IMR-90 (cell line): ENCODE results near the gene ITGB5. TPM values are rescaled to one million over a fixed set of nuclear protein-coding genes. Genes with fewer than 3 reads are reported as not detected.

Experiments used
- ATAC-seq: fragments of 200-7000 bp; cut with Tn5 transposase; 2 replicates; pipeline ENCODE4 v1.9.1; 2020; ENCODE audit warnings: low read depth, mild to moderate bottlenecking, moderate library complexity
- BruUV-seq: library from RNA; stranded (reverse); fragments of 400-500 nt; replicated peaks from 2 replicates; lab custom pipeline; 2021; lab: Mats Ljungman, UMichigan
- CTCF ChIA-PET: fragments of 300-600 bp; formaldehyde crosslinking; extraction: SDS; loops from one replicate; lab custom pipeline; 2021; ENCODE audit warnings: antibody characterized with exemption; lab: Yijun Ruan, JAX
- POLR2A ChIA-PET: fragments of 300-600 bp; sonication (Branson Sonifier 250); formaldehyde crosslinking; loops from one replicate; lab custom pipeline; 2022; ENCODE audit warnings: antibody characterized with exemption; ENCODE audit not compliant: unreplicated experiment; lab: Charles Lee
- DNase-seq: peaks from one replicate; pipeline ENCODE4 v3.0.0; 2013
- H2AFZ ChIP-seq: replicated peaks from 2 replicates; pipeline ENCODE3; 2013; ENCODE audit warnings: low read length, mild to moderate bottlenecking; ENCODE audit not compliant: poor library complexity
- H2AK5ac ChIP-seq: 2 replicates; pipeline ENCODE4 v1.6.1; 2013; ENCODE audit warnings: low read depth, low read length, inconsistent platforms
- H2AK9ac ChIP-seq: replicated peaks from 2 replicates; pipeline ENCODE3; 2013; ENCODE audit warnings: mild to moderate bottlenecking, low read depth, low read length, moderate library complexity; ENCODE audit not compliant: poor library complexity
- H2BK120ac ChIP-seq: 2 replicates; pipeline ENCODE4 v1.6.1; 2013; ENCODE audit warnings: low read depth, low read length, inconsistent platforms
- H2BK15ac ChIP-seq: 3 replicates; pipeline ENCODE4 v1.6.1; 2013; ENCODE audit warnings: low read depth, low read length, inconsistent platforms
- H2BK20ac ChIP-seq: 2 replicates; pipeline ENCODE4 v1.6.1; 2013; ENCODE audit warnings: low read depth, mild to moderate bottlenecking, inconsistent platforms, low read length, moderate library complexity
- H2BK5ac ChIP-seq: 2 replicates; pipeline ENCODE4 v1.6.1; 2013; ENCODE audit warnings: mild to moderate bottlenecking, low read depth, low read length, inconsistent platforms; ENCODE audit not compliant: poor library complexity, severe bottlenecking
- H3K14ac ChIP-seq: replicated peaks from 2 replicates; pipeline ENCODE4 v1.6.1; 2013; ENCODE audit warnings: low read depth, low read length, inconsistent platforms
- H3K18ac ChIP-seq: 2 replicates; pipeline ENCODE4 v1.6.1; 2013; ENCODE audit warnings: low read depth, low read length, control low read depth
- H3K23ac ChIP-seq: 2 replicates; pipeline ENCODE4 v1.6.1; 2013; ENCODE audit warnings: low read depth, low read length, inconsistent platforms
- H3K27ac ChIP-seq: 2 replicates; pipeline ENCODE4 v1.5.1; 2013; ENCODE audit warnings: mild to moderate bottlenecking, control low read depth, low read length; ENCODE audit not compliant: insufficient read depth
- H3K27me3 ChIP-seq: 2 replicates; pipeline ENCODE4 v1.6.1; 2013; ENCODE audit warnings: low read length; ENCODE audit not compliant: control insufficient read depth, insufficient read depth
- H3K36me3 ChIP-seq: 2 replicates; pipeline ENCODE4 v1.6.1; 2013; ENCODE audit warnings: low read length, mixed read lengths; ENCODE audit not compliant: control insufficient read depth, insufficient read depth
- H3K4ac ChIP-seq: 2 replicates; pipeline ENCODE4 v1.6.1; 2013; ENCODE audit warnings: low read depth, low read length, inconsistent platforms
- H3K4me1 ChIP-seq: 2 replicates; pipeline ENCODE4 v1.6.1; 2013; ENCODE audit warnings: low read length, mixed read lengths; ENCODE audit not compliant: control insufficient read depth, insufficient read depth
- H3K4me2 ChIP-seq: 2 replicates; pipeline ENCODE4 v1.6.1; 2013; ENCODE audit warnings: low read depth, mild to moderate bottlenecking, control low read depth, low read length, moderate library complexity
- H3K4me3 ChIP-seq: 2 replicates; pipeline ENCODE4 v1.5.1; 2013; ENCODE audit warnings: low read depth, mild to moderate bottlenecking, control low read depth, low read length, moderate library complexity; ENCODE audit not compliant: insufficient read depth
- H3K56ac ChIP-seq: 2 replicates; pipeline ENCODE4 v1.6.1; 2013; ENCODE audit warnings: low read length, inconsistent platforms; ENCODE audit not compliant: insufficient read depth; ENCODE audit errors: extremely low read depth
- H3K79me1 ChIP-seq, 2 experiments: 2 replicates each; pipeline ENCODE4 v1.6.1; 2013; ENCODE audit warnings: low read length in 2 of 2, inconsistent platforms in 1 of 2, low read depth in 1 of 2
- H3K9ac ChIP-seq: 2 replicates; pipeline ENCODE4 v1.6.1; 2013; ENCODE audit warnings: low read depth, low read length, control low read depth
- H3K9me1 ChIP-seq: 2 replicates; pipeline ENCODE4 v1.6.1; 2013; ENCODE audit warnings: low read length, inconsistent platforms; ENCODE audit not compliant: insufficient read depth
- H3K9me3 ChIP-seq: 2 replicates; pipeline ENCODE4 v1.6.1; 2013; ENCODE audit warnings: low read length; ENCODE audit not compliant: control insufficient read depth, insufficient read depth
- H4K20me1 ChIP-seq: 2 replicates; pipeline ENCODE4 v1.6.1; 2013; ENCODE audit warnings: low read length, inconsistent platforms; ENCODE audit not compliant: insufficient read depth
- H4K5ac ChIP-seq: 2 replicates; pipeline ENCODE4 v1.6.1; 2013; ENCODE audit warnings: mild to moderate bottlenecking, low read depth, low read length, control low read depth
- H4K8ac ChIP-seq, 2 experiments: 2 replicates each; pipeline ENCODE4 v1.6.1; 2013; ENCODE audit warnings: low read depth in 2 of 2, low read length in 2 of 2, control low read depth in 1 of 2, inconsistent platforms in 1 of 2
- H4K91ac ChIP-seq: 2 replicates; pipeline ENCODE4 v1.6.1; 2013; ENCODE audit warnings: low read depth, low read length, inconsistent platforms; ENCODE audit not compliant: insufficient read depth
- CEBPB ChIP-seq: IDR thresholded peaks from 2 replicates; pipeline ENCODE4 v1.6.1; 2012; ENCODE audit warnings: low read depth, low read length, improper control_type of control experiment
- MAFK ChIP-seq: IDR thresholded peaks from 2 replicates; pipeline ENCODE4 v1.6.1; 2012; ENCODE audit warnings: low read depth, low read length, improper control_type of control experiment
- MXI1 ChIP-seq: IDR thresholded peaks from 2 replicates; pipeline ENCODE4 v1.6.1; 2012; ENCODE audit warnings: low read depth, mild to moderate bottlenecking, low read length, moderate library complexity, borderline replicate concordance
- RAD21 ChIP-seq: IDR thresholded peaks from 2 replicates; pipeline ENCODE4 v1.6.1; 2012; ENCODE audit warnings: low read length, improper control_type of control experiment
- RCOR1 ChIP-seq: IDR thresholded peaks from 2 replicates; pipeline ENCODE4 v1.6.1; 2012; ENCODE audit warnings: mild to moderate bottlenecking, low read length, improper control_type of control experiment; ENCODE audit not compliant: insufficient replicate concordance
- WGBS, 2 experiments: methylation state at CpG; one replicate each; pipeline versions ENCODE4 v1.1.5 to v1.1.7; 2013; ENCODE audit warnings: missing lambda C conversion rate in 2 of 2; ENCODE audit not compliant: insufficient read length in 1 of 2; ENCODE audit errors: extremely low coverage in 2 of 2; 5-methylcytosine and 5-hydroxymethylcytosine counted together
- dilution Hi-C: fragments of 300-500 bp; cut with HindIII; formaldehyde crosslinking; loops from one replicate; pipeline ENCODE4 v1.14.3; 2018; ENCODE audit warnings: low sequenced_read_pairs; ENCODE audit not compliant: unreplicated experiment
- in situ Hi-C: fragments of 300-500 bp; cut with MboI; formaldehyde crosslinking; loops from 3 replicates; pipeline ENCODE4 v1.14.3; 2019; ENCODE audit warnings: low sequenced_read_pairs, inconsistent platforms, mixed read lengths
- intact Hi-C: fragments of 100-400 bp; cut with micrococcal nuclease; formaldehyde crosslinking; loops from 2 replicates; pipeline ENCODE4 v1.10.0; 2022
- polyA plus RNA-seq, 3 experiments: library from polyadenylated mRNA; depleted of rRNA; stranded (reverse); fragments of >200 nt; gene quantifications; 2 replicates each; pipeline ENCODE4 v1.2.3, GENCODE V29; 2012; ENCODE audit warnings: low replicate concordance in 1 of 3
- total RNA-seq: library from RNA; depleted of rRNA; stranded (reverse); fragments of >200 nt; gene quantifications from 2 replicates; pipeline ENCODE4 v1.2.3, GENCODE V29; 2012

ITGB5 gene
- total and polyA plus RNA-seq, 2 of the 4 experiments (the other 2 are of a cell fraction) = 85.0 to 101 TPM

- Histone ChIP-seq H3K4me1 (peaks cover 33% of the 10 kb centered on the region), H3K4me3 (no peak overlapping the region), H2AFZ (peak overlapping the region; percentile 92), H2BK20ac (peak overlapping the region; percentile 76), H3K4ac (peak overlapping the region; percentile 92), H4K20me1 (peaks cover 14% of the 10 kb centered on the region; the same call in 1 of the 2 replicates), H3K36me3 (peaks cover 8% of the 10 kb centered on the region; the same call in 1 of the 2 replicates), H3K9me1 (peaks cover 59% of the 10 kb centered on the region), H3K4me2 (no peak overlapping the region), H2AK5ac (peak overlapping the region; percentile 96), H4K5ac (peak overlapping the region; percentile 63; the same call in 1 of the 2 replicates), H3K79me1 (peaks cover 15 to 88% of the 10 kb centered on the region in 2 experiments), H2BK15ac (peak overlapping the region; percentile 89; the same call in 1 of the 3 replicates), H2AK9ac (peak overlapping the region; percentile 93), H4K91ac (peak overlapping the region; percentile 77), H3K9ac (peak overlapping the region; percentile 18; the same call in 1 of the 2 replicates), H3K56ac (no peak overlapping the region), H3K23ac (peak overlapping the region; percentile 86; the same call in 1 of the 2 replicates), H3K14ac (peak overlapping the region; percentile 76), H3K18ac (peak overlapping the region; percentile 21; the same call in 1 of the 2 replicates), H2BK5ac (peak overlapping the region; percentile 81), H4K8ac (peak overlapping the region; percentile 19 to 92; a peak in 3 of 4 replicates), H2BK120ac (peak overlapping the region; percentile 87), H3K27ac (peak overlapping the region; percentile 71), H3K27me3 (no peaks in the 10 kb centered on the region), H3K9me3 (no peaks in the 10 kb centered on the region)
- WGBS, 2 experiments = 56% methylated on average over 3 of the region's 9 CpGs; no CpG with 5 or more reads in 1 of the 2 experiments
- intact Hi-C loops (no loop called here), dilution Hi-C loops (no loop called here), in situ Hi-C loops (no loop called here)
- ChIA-PET CTCF (interaction anchor here (2.3 kb wide), 1 partner anchor 122 kb away, joined by 7 read pairs; no protein-coding TSS in a partner anchor), POLR2A (no interaction called here)
- ATAC-seq (no peak; the same call in 1 of the 2 replicates), DNase-seq (no peak)
- no TSS peak for BruUV-seq
- TF ChIP-seq MXI1 (no peak), CEBPB (no peak), MAFK (no peak), RAD21 (no peak), RCOR1 (no peak)
These were observed 107.4 kb downstream of the ITGB5 start for GRCh38 chr3:124779751-124780191.
